SU-DHL-6 (cell line): ENCODE results near the gene FNTB.

Experiments used
- H2AFZ ChIP-seq: fragments of 200-600 bp; sonication (generic); 2 replicates; pipeline ENCODE4 v1.6.1; 2014; ENCODE audit warnings: low read depth, mild to moderate bottlenecking, moderate library complexity, mixed read lengths, antibody characterized with exemption, low read length; ENCODE audit not compliant: severe bottlenecking
- H3F3A ChIP-seq: fragments of 200-600 bp; shearing (Covaris generic); 2 replicates; pipeline ENCODE4 v1.6.0; 2016; ENCODE audit warnings: antibody characterized with exemption, mild to moderate bottlenecking; ENCODE audit not compliant: insufficient read depth
- H3K27ac ChIP-seq: fragments of 200-600 bp; sonication (generic); 2 replicates; pipeline ENCODE4 v1.5.1; 2016; ENCODE audit warnings: low read depth, mild to moderate bottlenecking, low read length, moderate library complexity, mixed read lengths
- H3K27me3 ChIP-seq: fragments of 200-600 bp; sonication (generic), shearing (Covaris generic); 2 replicates; pipeline ENCODE4 v1.6.0; 2014; ENCODE audit warnings: mild to moderate bottlenecking, low read length
- H3K36me3 ChIP-seq: fragments of 200-600 bp; sonication (generic); 2 replicates; pipeline ENCODE4 v1.6.1; 2014; ENCODE audit warnings: mild to moderate bottlenecking, low read length, mixed read lengths
- H3K4me2 ChIP-seq: fragments of 300-600, 200-600 bp; shearing (Covaris generic), sonication (generic); 2 replicates; pipeline ENCODE4 v1.6.0; 2014; ENCODE audit warnings: low read length, low read depth, mild to moderate bottlenecking; ENCODE audit not compliant: poor library complexity, severe bottlenecking
- H3K4me3 ChIP-seq: fragments of 200-600 bp; sonication (generic); 2 replicates; pipeline ENCODE4 v1.5.1; 2014; ENCODE audit warnings: antibody characterized with exemption, low read length, mild to moderate bottlenecking, mixed read lengths; ENCODE audit not compliant: insufficient read depth, poor library complexity, severe bottlenecking
- H3K79me2 ChIP-seq: fragments of 200-600 bp; sonication (generic); 2 replicates; pipeline ENCODE4 v1.6.1; 2014; ENCODE audit warnings: mild to moderate bottlenecking, low read length, moderate library complexity; ENCODE audit not compliant: insufficient read depth
- H3K9ac ChIP-seq: fragments of 200-600 bp; sonication (generic); 2 replicates; pipeline ENCODE4 v1.7.0; 2014; ENCODE audit warnings: mild to moderate bottlenecking, low read length
- H3K9me2 ChIP-seq: fragments of 200-600 bp; sonication (generic); replicated peaks from 2 replicates; pipeline ENCODE4 v1.6.1; 2014; ENCODE audit warnings: low read length; ENCODE audit not compliant: insufficient read depth
- H3K9me3 ChIP-seq: fragments of 200-600 bp; sonication (generic); 2 replicates; pipeline ENCODE4 v1.6.1; 2014; ENCODE audit warnings: low read length, mixed read lengths; ENCODE audit not compliant: insufficient read depth
- H4K20me1 ChIP-seq: fragments of 200-600 bp; sonication (generic); 2 replicates; pipeline ENCODE4 v1.6.1; 2014; ENCODE audit warnings: low read depth, mild to moderate bottlenecking, antibody characterized with exemption, low read length, moderate library complexity, mixed read lengths
- CTCF ChIP-seq: fragments of 200-600 bp; sonication (generic); IDR thresholded peaks from one replicate; pipeline ENCODE4 v1.5.1; 2017; ENCODE audit warnings: antibody characterized with exemption, mild to moderate bottlenecking, low read length, moderate library complexity; ENCODE audit not compliant: insufficient read depth, poor library complexity, severe bottlenecking
- EZH2phosphoT487 ChIP-seq: fragments of 200-600 bp; sonication (generic), shearing (Covaris generic); conservative IDR thresholded peaks from 2 replicates; pipeline ENCODE4 v1.6.1; 2018; ENCODE audit warnings: mild to moderate bottlenecking, antibody characterized with exemption, low read length, moderate library complexity, mixed read lengths

FNTB gene

GRCh38 chr14:65098586-65098985, 111.9 kb downstream of the FNTB start:
- Histone ChIP-seq H3F3A (peaks cover 6% of the 10 kb centered on the region; the same call in 1 of the 2 replicates), H2AFZ (no peak overlapping the region), H3K27me3 (no peaks in the 10 kb centered on the region), H3K4me2 (peak overlapping the region; percentile 42), H3K9me2 (no peaks in the 10 kb centered on the region), H3K36me3 (peaks cover 7% of the 10 kb centered on the region; the same call in 1 of the 2 replicates), H3K4me3 (no peak overlapping the region), H3K27ac (no peak overlapping the region), H3K9ac (no peak overlapping the region), H3K9me3 (no peaks in the 10 kb centered on the region), H3K79me2 (peaks cover 76% of the 10 kb centered on the region), H4K20me1 (peaks cover 8% of the 10 kb centered on the region; the same call in 1 of the 2 replicates)
- TF ChIP-seq EZH2phosphoT487 (no peak), CTCF (no peak)

- Histone ChIP-seq H3K4me3 (peak overlapping the region; percentile 97), H3K4me2 (peak overlapping the region; percentile 100), H3K9me3 (no peaks in the 10 kb centered on the region), H3K79me2 (peaks cover 57% of the 10 kb centered on the region), H3K27ac (peak overlapping the region; percentile 39), H3K36me3 (peaks cover 7% of the 10 kb centered on the region; the same call in 1 of the 2 replicates), H3K9ac (peak overlapping the region; percentile 94), H4K20me1 (peaks cover 8% of the 10 kb centered on the region; the same call in 1 of the 2 replicates), H2AFZ (peak overlapping the region; percentile 52), H3K9me2 (no peaks in the 10 kb centered on the region), H3K27me3 (no peaks in the 10 kb centered on the region), H3F3A (peaks cover 9% of the 10 kb centered on the region; the same call in 1 of the 2 replicates)
- TF ChIP-seq EZH2phosphoT487, result no peak
- TF ChIP-seq CTCF, result no peak
Measured at GRCh38 chr14:65100922-65101541, 114.3 kb downstream of the FNTB start.

- Histone ChIP-seq H3K27ac (peak overlapping the region; percentile 60), H3K9me2 (no peaks in the 10 kb centered on the region), H3K36me3 (peaks cover 7% of the 10 kb centered on the region; the same call in 1 of the 2 replicates), H3K9me3 (no peaks in the 10 kb centered on the region), H3K9ac (peak overlapping the region; percentile 94), H3F3A (peaks cover 9% of the 10 kb centered on the region; the same call in 1 of the 2 replicates), H3K27me3 (no peaks in the 10 kb centered on the region), H3K4me2 (peak overlapping the region; percentile 100), H3K79me2 (peaks cover 49% of the 10 kb centered on the region), H3K4me3 (peak overlapping the region; percentile 97), H2AFZ (peak overlapping the region; percentile 75), H4K20me1 (peaks cover 8% of the 10 kb centered on the region; the same call in 1 of the 2 replicates)
- TF ChIP-seq EZH2phosphoT487, result no peak
- TF ChIP-seq CTCF, result no peak
Measured at GRCh38 chr14:65101631-65102440, 115.1 kb downstream of the FNTB start.
